HG03378 (cell line): ENCODE data around the gene NDFIP1.
"Not testable (repeated sequence)": the region's sequence is repeated elsewhere in the genome, so short reads cannot be mapped to it uniquely, and the experiment has no call there.

Experiments used
- ATAC-seq: cut with Tn5 transposase; IDR thresholded peaks from one replicate; pipeline ENCODE4 v1.9.1; 2021; ENCODE audit warnings: mild to moderate bottlenecking, moderate library complexity; ENCODE audit not compliant: unreplicated experiment

NDFIP1 gene

DNA sequence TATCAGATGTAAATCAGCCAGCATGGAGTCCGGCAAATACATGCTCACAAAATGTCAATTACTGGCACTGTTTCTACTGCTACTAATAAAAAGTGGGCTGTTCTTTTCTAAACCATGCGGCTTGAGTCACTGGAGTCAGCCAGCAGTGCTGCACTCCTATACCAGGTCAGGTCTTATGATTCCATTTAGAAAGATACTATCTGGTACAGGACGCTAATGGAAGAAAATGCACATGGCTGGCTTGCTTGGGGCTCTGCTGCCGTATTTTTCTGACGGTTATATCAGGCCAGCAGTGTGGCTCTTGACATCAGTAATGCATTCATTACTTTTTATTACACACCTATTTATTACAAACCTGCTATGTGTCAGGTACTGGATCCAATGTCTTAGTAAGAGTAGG lies 74.3 kb downstream of the NDFIP1 start:
- no peak for ATAC-seq

DNA sequence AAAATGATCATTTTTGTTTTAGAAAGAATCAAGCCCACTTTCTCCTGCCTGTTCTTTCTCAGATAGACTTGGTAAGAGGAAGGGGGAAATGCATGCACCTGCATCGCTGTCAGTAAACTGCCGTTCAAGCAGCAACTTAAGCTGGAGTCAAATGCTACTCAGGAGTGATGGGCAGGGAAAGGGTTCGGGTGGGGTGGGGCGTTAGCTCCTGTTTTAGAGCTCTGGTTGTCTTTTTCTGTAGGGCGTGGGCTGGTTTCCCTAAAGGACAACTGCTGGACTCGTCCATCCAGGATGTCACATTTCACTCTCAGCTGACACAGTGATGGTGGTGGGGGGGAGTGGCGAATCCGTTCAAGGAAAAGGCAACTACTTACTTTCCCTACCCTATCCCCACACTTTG lies 75.0 kb downstream of the NDFIP1 start:
- ATAC-seq: no peak

DNA sequence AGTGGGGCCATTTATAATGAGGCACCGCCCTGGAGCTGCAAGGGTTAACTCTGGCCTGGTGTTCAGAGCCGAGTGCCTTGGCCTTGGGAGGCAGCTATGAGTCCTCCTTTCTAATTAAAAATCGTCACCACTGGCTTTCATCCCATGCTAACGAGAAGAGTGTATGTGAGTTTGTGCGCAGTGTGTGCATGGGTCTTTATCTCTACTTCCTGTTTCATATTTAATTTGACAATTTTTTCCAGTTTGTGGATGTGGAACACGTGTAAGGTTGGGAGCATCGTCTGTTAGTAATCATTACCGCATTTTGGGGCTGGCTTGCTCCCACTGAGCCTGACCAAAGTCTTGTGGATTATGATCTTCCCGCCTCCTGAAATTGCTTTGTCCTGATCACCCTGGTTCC lies 76.4 kb downstream of the NDFIP1 start:
- no peak for ATAC-seq

DNA sequence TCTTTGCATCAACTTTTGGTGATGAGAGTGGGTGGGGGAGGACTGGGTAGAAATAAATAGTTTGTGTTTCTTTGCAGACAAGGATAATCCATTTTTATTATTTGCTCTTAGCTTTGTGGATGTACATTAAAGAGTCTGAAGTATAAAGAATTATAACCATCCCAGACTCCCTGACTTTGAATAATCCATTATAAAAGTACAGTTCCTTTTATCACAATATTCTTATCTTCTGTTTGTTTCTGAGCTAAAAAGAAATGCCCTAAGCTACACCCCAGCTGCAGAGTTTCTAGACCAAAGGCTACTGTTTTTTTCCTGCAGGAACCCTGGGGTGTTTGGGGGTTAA lies 77.9 kb downstream of the NDFIP1 start:
- no peak for ATAC-seq

DNA sequence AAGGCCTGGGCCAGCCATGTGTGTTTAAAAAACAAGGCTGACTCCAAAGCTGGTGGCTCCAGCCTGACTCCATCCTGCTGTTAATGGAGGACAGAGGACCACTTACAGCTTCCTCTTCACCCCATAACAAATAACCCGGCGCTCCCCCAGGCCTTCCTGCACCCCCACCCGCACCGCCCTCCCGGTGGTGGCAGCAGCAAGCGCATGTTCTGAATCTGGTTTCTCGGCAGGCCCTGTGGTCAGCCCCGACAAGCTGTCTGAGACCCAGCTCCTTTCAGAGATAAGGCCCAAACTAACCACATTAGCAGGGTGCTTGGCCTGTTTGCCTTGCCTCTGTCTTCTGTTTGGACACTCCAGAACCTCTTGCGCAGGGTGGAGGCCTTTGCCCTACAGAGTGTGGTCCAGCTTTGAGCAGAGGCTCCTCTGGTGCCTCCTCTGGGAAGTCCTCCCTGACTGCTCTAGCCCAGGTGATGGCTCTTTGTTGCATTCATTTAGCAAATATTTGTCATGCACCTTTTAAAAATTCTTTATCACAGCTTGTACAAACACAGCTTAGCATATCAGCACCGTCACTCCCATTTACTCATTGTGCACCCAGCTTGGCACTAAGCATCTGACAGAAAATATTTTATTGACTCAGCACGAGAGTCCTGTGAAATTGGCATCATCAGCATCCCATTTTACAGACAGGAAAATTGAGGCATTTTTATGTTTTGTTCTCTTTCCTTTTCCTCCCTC lies 78.4 kb downstream of the NDFIP1 start:
- no peak for ATAC-seq

DNA sequence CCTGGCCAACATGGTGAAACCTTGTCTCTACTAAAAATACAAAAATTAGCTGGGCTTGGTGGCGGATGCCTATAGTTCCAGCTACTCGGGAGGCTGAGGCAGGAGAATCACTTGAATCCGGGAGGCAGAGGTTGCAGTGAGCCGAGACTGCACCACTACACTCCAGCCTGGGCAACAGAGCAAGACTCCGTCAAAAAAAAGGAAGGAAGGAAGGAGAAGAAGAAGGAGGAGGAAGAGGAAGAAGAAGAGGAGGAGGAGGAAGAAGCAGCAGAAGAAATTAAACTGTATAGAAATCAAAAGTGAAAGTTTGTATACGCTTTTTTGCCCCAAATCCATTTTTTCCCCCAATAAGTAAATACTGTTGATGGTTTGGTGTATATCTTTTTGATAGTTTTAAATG lies 80.1 kb downstream of the NDFIP1 start:
- not testable (repeated sequence) for ATAC-seq

DNA sequence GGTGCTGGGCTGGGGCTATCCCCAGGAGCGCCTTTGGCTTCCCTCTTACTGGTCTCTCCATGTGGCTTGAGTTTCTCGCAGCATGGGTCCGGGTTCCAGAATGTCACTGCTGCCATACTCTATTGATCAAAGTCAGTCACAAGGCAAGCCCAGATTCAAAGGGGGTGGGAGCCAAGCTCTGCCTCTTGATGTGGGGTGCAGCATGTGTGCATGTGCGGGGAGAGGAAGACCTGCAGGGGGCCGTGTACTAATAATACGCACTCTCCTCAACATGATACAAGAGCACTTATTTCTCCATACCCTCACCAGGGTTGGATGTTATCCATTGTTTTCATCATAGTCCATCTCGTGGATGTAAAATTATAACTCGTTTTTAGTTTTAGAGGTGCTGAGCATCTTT lies 81.2 kb downstream of the NDFIP1 start:
- ATAC-seq: no peak

DNA sequence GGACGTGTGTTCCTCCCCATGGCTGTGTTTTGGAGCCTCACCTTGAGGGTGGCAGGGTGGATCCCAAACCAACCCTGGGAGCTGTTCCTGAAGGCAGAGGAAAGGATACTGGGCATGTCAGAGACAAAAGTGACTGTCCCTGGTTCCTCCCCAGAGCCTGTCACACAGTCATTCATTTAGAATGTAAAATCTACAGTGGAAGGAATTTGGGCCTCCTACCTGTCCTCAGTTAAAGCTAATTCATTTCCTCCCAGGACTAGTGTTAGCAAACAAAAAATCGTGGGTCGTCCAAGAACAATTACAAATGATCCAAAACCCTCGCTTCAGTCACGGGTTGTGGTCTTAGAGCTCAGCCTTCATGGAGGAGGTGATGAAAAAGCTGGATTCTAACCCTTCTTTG lies 83.2 kb downstream of the NDFIP1 start:
- ATAC-seq: no peak

DNA sequence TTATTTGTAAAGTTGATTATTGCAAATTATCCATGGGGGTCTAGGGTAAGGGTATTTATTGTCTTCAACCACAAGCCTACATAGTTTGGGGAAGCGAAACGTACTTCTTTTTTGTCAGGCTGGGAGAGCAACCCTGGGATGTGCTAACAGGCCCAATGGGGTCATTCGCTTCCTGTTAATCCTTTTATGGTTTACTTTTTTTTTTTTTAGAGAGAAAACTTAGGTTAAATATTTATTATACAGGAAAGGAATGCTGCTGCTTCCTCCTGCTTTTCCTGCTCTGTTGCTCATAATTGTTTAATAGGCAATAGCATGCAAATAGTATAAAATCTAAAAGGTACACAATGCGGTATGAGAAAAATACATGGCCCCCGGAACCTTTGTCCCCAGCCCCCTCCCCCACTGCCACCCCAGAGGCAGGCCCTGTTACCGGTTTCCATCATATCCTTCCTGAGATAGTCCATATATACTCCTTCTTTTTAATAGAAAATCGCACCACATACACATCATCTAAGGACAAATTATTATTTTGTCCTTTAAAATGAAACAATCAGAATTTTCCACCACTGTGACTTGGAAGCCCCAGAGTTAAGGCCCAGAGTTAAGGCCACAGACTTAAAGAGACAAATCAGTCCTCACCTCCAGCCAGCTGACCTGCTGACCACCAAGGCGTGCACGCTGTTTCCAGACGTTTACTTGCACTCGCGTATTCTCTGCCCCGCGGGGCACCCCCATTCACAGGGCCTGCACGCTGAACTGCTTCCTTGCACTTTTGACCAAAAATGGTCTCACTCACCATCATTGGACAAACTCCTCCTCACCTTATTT lies 83.9 kb downstream of the NDFIP1 start:
- no peak for ATAC-seq

DNA sequence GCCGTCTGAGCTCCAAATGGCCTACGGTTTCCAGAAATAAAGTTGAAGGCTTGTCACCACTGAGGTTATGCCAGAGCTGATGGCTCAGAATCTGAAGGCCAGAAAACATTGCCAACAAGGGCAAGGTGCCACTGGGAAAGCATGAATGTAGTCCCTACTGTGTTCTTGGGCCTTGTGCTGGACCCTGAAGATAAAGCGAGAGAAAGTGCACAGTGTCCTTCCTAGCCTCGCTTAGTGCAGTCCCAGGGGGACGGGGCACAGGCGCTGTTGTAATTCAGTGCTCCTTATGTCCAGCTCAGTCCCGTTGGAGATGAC lies 84.5 kb downstream of the NDFIP1 start:
- no peak for ATAC-seq

DNA sequence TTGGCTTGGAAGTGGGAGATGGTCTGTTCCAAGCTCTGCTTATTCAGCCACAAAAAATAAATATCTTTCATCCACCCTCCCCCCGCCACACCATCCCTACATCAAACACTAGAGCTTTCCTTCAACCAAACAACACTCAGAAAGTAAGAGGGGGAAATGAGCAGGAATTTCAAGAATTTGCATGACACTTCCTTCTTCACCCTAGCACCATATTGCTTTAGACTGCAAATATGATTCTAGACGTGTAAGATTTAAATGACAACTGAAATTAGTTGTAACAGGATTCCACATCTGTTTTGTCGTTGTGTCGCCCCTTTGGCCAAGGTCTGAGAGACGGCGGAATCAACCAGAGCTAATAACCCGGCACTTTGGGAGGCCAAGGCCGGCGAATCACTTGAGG lies 88.5 kb downstream of the NDFIP1 start:
- no peak for ATAC-seq

DNA sequence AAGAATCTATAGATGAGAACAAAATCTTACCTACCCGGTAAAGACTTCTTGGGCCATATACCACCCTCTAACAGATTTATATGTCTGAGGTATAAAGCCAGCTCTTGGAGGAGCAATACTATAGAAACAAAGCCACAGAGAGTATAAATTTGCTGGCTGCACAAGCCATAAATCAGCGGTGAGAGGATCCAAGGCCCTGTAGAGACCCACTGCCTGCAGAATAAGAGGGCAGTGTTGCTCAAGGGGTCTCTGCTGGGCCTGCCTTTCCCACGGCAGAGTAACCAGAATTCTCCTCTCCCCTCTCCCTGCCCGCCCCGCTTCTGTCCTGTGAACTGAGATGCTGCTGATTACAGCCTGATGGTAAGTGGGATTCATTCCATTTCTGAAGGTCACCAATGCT lies 89.2 kb downstream of the NDFIP1 start:
- ATAC-seq: no peak

DNA sequence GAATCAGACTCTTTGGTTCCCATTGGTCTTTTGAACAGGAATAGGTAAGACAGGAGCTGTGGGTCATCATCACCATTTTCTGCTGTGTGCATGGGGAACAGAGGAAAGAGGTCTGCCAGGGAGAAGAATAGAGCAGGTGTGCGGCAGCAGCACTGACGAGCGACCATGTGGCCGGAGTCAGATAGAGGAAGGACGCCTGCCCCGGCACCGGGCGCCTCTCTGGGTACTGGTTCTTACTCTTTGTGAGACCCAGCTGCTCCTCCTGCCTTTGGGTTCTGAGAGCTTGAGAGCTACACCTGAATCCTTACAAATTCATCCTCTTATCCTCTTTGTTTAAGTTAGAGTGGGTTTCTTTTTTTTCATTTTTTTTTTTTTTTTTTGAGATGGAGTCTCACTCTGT lies 90.8 kb downstream of the NDFIP1 start:
- no peak for ATAC-seq

DNA sequence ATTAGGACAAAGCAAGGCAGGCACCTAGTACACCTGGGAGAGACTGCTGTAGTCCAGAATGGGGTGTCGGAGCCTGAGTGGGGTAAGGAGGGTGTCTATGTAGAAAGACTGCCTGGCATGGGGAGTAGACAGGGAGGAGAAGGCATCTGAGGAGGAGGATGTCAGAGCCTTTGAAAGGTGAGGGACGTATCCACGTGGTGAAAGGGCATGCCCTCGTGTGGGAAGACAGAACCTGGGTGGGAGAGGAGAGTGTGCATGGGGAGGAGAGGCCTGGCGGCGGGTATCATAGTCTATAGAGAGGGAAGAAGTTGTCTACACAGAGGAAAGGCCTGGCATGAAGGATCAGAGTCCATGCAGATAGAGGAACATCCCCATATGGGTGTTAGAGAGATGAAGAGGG lies 91.8 kb downstream of the NDFIP1 start:
- ATAC-seq: no peak

DNA sequence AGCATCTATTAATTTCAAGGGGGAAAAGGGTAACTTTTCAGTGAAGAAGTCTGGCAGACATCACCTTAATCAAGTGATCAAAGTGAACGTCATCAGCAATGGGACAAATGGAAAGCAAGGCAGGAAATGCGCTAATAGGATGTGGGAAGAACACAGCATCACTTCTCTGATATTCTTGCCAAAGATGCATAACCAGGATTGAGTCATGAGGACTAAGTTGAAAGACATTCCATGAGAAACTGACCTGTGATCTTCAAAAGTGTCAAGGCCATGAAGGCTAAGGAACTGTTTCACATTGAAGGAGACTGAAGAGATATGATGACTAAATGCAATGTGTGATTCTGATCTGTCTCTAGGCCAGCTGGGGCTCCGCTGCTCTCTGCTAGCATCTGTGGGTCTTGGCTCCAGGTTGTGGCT lies 92.9 kb downstream of the NDFIP1 start:
- ATAC-seq: no peak

DNA sequence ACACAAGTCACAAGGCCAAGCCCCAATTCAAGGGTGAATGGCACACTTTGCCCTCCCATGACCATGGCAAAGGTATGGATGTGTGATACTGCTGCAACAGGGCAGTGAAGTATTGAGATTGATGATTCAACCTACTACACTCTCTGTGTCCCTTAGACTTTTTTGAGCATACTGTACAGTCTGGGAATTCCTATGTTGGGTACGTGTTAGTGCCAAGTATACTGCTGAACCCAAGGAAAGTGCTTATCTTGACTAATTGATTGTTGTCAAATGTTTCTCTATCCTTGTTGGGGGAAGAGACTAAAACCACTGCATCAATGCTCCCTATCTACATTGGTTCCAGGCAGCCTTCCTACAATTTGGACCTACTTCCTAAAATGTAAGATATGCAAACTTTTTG lies 93.7 kb downstream of the NDFIP1 start:
- no peak for ATAC-seq
